Measurements from ENCODE around the gene ARHGAP11A.

GRCh38 chr15:32687556-32687955 lies 72.3 kb downstream of the ARHGAP11A start:
- no peak for TF ChIP-seq CTCF (IDR thresholded peaks at IDR 0.05)
- TF ChIP-seq TP53 (CRISPR knock-in tag; IDR thresholded peaks at IDR 0.05): no peak
- no peak for TF ChIP-seq MAX (CRISPR knock-in tag; IDR thresholded peaks at IDR 0.05)
- TF ChIP-seq ZNF138 (CRISPR knock-in tag; conservative IDR thresholded peaks at IDR 0.05): no peak
- TF ChIP-seq ZNF416 (CRISPR knock-in tag; IDR thresholded peaks at IDR 0.05): no peak
